Mesenchymal stem cell (in vitro differentiated cells and primary cell): ENCODE data around the gene NID1.

ENCODE experiments used
- DNase-seq: peaks from one replicate; pipeline ENCODE4 v3.0.0-alpha.2; 2013
- H2AFZ ChIP-seq: one replicate; pipeline ENCODE4 v1.6.1; 2013; ENCODE audit warnings: low read depth, mild to moderate bottlenecking, control low read depth, inconsistent platforms, low read length, moderate library complexity
- H2AK5ac ChIP-seq: 2 replicates; pipeline ENCODE4 v1.6.1; 2013; ENCODE audit warnings: low read length, moderate library complexity, mild to moderate bottlenecking, inconsistent platforms; ENCODE audit not compliant: severe bottlenecking
- H2BK120ac ChIP-seq: one replicate; pipeline ENCODE4 v1.6.1; 2013; ENCODE audit warnings: low read depth, mild to moderate bottlenecking, inconsistent platforms, low read length, moderate library complexity
- H2BK12ac ChIP-seq, 2 experiments: one replicate each; pipeline ENCODE4 v1.6.1; 2013; ENCODE audit warnings: inconsistent platforms in 2 of 2, low read length in 2 of 2, mild to moderate bottlenecking in 2 of 2, moderate library complexity in 2 of 2, control low read depth in 1 of 2
- H2BK15ac ChIP-seq: one replicate; pipeline ENCODE4 v1.6.1; 2013; ENCODE audit warnings: mild to moderate bottlenecking, low read depth, inconsistent platforms; ENCODE audit not compliant: poor library complexity, severe bottlenecking
- H2BK5ac ChIP-seq: 2 replicates; pipeline ENCODE4 v1.6.1; 2013; ENCODE audit warnings: low read depth, mild to moderate bottlenecking, low read length, control low read depth, inconsistent platforms; ENCODE audit not compliant: poor library complexity, severe bottlenecking
- H3K14ac ChIP-seq, 2 experiments: one replicate each; pipeline ENCODE4 v1.6.1; 2013; ENCODE audit warnings: inconsistent platforms in 2 of 2, low read length in 2 of 2, control low read depth in 1 of 2, mild to moderate bottlenecking in 1 of 2, moderate library complexity in 1 of 2
- H3K18ac ChIP-seq, 2 experiments: one replicate each; pipeline ENCODE4 v1.6.1; 2013; ENCODE audit warnings: inconsistent platforms in 2 of 2, low read length in 2 of 2, control low read depth in 1 of 2, low read depth in 1 of 2, mild to moderate bottlenecking in 1 of 2
- H3K23ac ChIP-seq, 2 experiments: one replicate each; pipeline ENCODE4 v1.6.1; 2013; ENCODE audit warnings: inconsistent platforms in 2 of 2, low read length in 2 of 2, mild to moderate bottlenecking in 2 of 2, moderate library complexity in 2 of 2, control low read depth in 1 of 2
- H3K27ac ChIP-seq: 2 replicates; pipeline ENCODE4 v1.5.1; 2013; ENCODE audit warnings: mild to moderate bottlenecking, moderate library complexity, low read length, control low read depth, inconsistent platforms; ENCODE audit not compliant: poor library complexity, severe bottlenecking
- H3K27me3 ChIP-seq, 2 experiments: 2 replicates each; pipeline versions ENCODE4 v1.6.1 to v1.7.0; 2013; ENCODE audit warnings: low read length in 2 of 2, mild to moderate bottlenecking in 2 of 2, moderate library complexity in 2 of 2, control low read depth in 1 of 2, inconsistent platforms in 1 of 2; ENCODE audit not compliant: control insufficient read depth in 1 of 2, insufficient read depth in 1 of 2
- H3K36me3 ChIP-seq, 2 experiments: 2 replicates each; pipeline versions ENCODE4 v1.6.1 to v1.7.0; 2013; ENCODE audit warnings: low read length in 2 of 2, control low read depth in 1 of 2, inconsistent platforms in 1 of 2, low read depth in 1 of 2, mild to moderate bottlenecking in 1 of 2; ENCODE audit not compliant: insufficient read depth in 2 of 2, control insufficient read depth in 1 of 2
- H3K4ac ChIP-seq, 2 experiments: one replicate each; pipeline ENCODE4 v1.6.1; 2013; ENCODE audit warnings: inconsistent platforms in 2 of 2, low read length in 2 of 2, mild to moderate bottlenecking in 2 of 2, moderate library complexity in 2 of 2, control low read depth in 1 of 2, low read depth in 1 of 2
- H3K4me1 ChIP-seq: 2 replicates; pipeline ENCODE4 v1.6.1; 2013; ENCODE audit warnings: low read depth, low read length, control low read depth; ENCODE audit not compliant: control insufficient read depth, insufficient read depth
- H3K4me2 ChIP-seq: 2 replicates; pipeline ENCODE4 v1.6.1; 2013; ENCODE audit warnings: low read length, mild to moderate bottlenecking, inconsistent platforms; ENCODE audit not compliant: poor library complexity, severe bottlenecking
- H3K4me3 ChIP-seq, 2 experiments: 2 replicates each; pipeline versions ENCODE4 v1.5.1 to v1.7.0; 2013; ENCODE audit warnings: low read length in 2 of 2, mild to moderate bottlenecking in 2 of 2, control low read depth in 1 of 2, low read depth in 1 of 2; ENCODE audit not compliant: insufficient read depth in 1 of 2
- H3K79me1 ChIP-seq: replicated peaks from 2 replicates; pipeline ENCODE4 v1.6.1; 2013; ENCODE audit warnings: mild to moderate bottlenecking, control low read depth, low read length, inconsistent platforms; ENCODE audit not compliant: poor library complexity, severe bottlenecking
- H3K9ac ChIP-seq: 2 replicates; pipeline ENCODE4 v1.7.0; 2013; ENCODE audit warnings: mild to moderate bottlenecking, low read length, moderate library complexity
- H3K9me3 ChIP-seq: 2 replicates; pipeline ENCODE4 v1.7.0; 2013; ENCODE audit warnings: mild to moderate bottlenecking, low read length; ENCODE audit not compliant: control insufficient read depth
- H4K8ac ChIP-seq: one replicate; pipeline ENCODE4 v1.6.1; 2013; ENCODE audit warnings: inconsistent platforms, mild to moderate bottlenecking, low read length, moderate library complexity
- H4K91ac ChIP-seq: one replicate; pipeline ENCODE4 v1.6.1; 2013; ENCODE audit warnings: mild to moderate bottlenecking, low read length, inconsistent platforms
- WGBS: methylation state at CpG from one replicate; pipeline ENCODE4 v1.1.7; 2013; ENCODE audit warnings: mixed read lengths; 5-methylcytosine and 5-hydroxymethylcytosine counted together

Gene NID1

GRCh38 chr1:236107121-236107907 lies 42.4 kb upstream of the NID1 start:
- Histone ChIP-seq H2BK12ac (no peak overlapping the region), H3K14ac (no peak overlapping the region), H3K36me3 (no peaks in the 10 kb centered on the region), H2AFZ (no peak overlapping the region), H2AK5ac (no peak overlapping the region), H3K18ac (no peak overlapping the region), H3K79me1 (no peaks in the 10 kb centered on the region), H3K4ac (no peak overlapping the region), H3K27me3 (no peaks in the 10 kb centered on the region), H2BK5ac (no peak overlapping the region), H3K9ac (no peak overlapping the region), H3K4me1 (peaks cover 4% of the 10 kb centered on the region), H3K9me3 (no peaks in the 10 kb centered on the region), H3K4me3 (no peak overlapping the region), H3K27ac (no peak overlapping the region), H3K23ac (no peak overlapping the region), H4K8ac (no peak overlapping the region), H4K91ac (no peak overlapping the region), H3K4me2 (no peak overlapping the region), H2BK120ac (no peak overlapping the region), H2BK15ac (no peak overlapping the region)
- WGBS = 86% methylated on average over 9 of the region's 9 CpGs
- no peak for DNase-seq

GRCh38 chr1:236103646-236104218 lies 38.8 kb upstream of the NID1 start:
- DNase-seq = peak; percentile 54
- Histone ChIP-seq H3K14ac (no peak overlapping the region), H3K9ac (no peak overlapping the region), H3K27ac (no peak overlapping the region), H4K8ac (no peak overlapping the region), H3K9me3 (no peaks in the 10 kb centered on the region), H3K79me1 (no peaks in the 10 kb centered on the region), H2AK5ac (no peak overlapping the region), H3K4me1 (no peaks in the 10 kb centered on the region), H2BK15ac (no peak overlapping the region), H3K4me2 (no peak overlapping the region), H3K23ac (no peak overlapping the region), H3K36me3 (no peaks in the 10 kb centered on the region), H3K4ac (no peak overlapping the region), H2BK120ac (no peak overlapping the region), H2AFZ (no peak overlapping the region), H4K91ac (no peak overlapping the region), H3K18ac (no peak overlapping the region), H3K4me3 (no peak overlapping the region), H3K27me3 (peaks cover 9 to 25% of the 10 kb centered on the region in 2 experiments), H2BK12ac (no peak overlapping the region), H2BK5ac (no peak overlapping the region)
- 33% methylated on average over 13 of the region's 13 CpGs for WGBS

DNA sequence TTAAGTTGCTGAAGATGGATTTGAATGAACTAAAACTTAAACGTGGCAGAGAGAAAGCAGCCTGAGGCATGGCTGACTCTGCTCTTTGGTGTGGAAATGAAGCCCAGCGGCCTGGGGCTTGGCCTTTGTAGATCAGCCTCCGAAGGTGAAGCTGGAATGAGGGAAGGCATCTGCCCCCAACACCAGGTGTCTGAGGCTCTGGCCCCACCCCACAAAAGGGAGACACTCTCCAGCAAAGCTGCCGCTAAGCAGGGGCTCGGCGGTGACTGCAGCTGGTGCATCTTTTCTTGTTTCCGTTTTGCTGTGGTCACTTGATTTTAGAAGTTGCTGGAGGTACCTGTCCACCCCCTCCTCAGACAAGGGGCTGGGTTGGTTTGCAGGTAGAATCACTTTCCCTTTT lies 38.2 kb upstream of the NID1 start:
- H4K8ac ChIP-seq = no peak overlapping the region
- peaks cover 9 to 25% of the 10 kb centered on the region in 2 experiments for H3K27me3 ChIP-seq
- H3K4me3 ChIP-seq = no peak overlapping the region
- H2BK12ac ChIP-seq = no peak overlapping the region
- no peak overlapping the region for H2AK5ac ChIP-seq
- no peak for DNase-seq
- no peak overlapping the region for H2AFZ ChIP-seq
- no peaks in the 10 kb centered on the region for H3K9me3 ChIP-seq
- H3K27ac ChIP-seq = no peak overlapping the region
- no peak overlapping the region for H2BK15ac ChIP-seq
- H3K4ac ChIP-seq = no peak overlapping the region
- H3K79me1 ChIP-seq = no peaks in the 10 kb centered on the region
- no peak overlapping the region for H3K9ac ChIP-seq
- H3K23ac ChIP-seq = no peak overlapping the region
- no peak overlapping the region for H3K18ac ChIP-seq
- H3K4me2 ChIP-seq = no peak overlapping the region
- WGBS = 40% methylated on average over 7 of the region's 7 CpGs
- H3K4me1 ChIP-seq = no peaks in the 10 kb centered on the region
- H3K36me3 ChIP-seq = no peaks in the 10 kb centered on the region
- no peak overlapping the region for H3K14ac ChIP-seq
- no peak overlapping the region for H2BK120ac ChIP-seq
- H2BK5ac ChIP-seq = no peak overlapping the region
- no peak overlapping the region for H4K91ac ChIP-seq

DNA sequence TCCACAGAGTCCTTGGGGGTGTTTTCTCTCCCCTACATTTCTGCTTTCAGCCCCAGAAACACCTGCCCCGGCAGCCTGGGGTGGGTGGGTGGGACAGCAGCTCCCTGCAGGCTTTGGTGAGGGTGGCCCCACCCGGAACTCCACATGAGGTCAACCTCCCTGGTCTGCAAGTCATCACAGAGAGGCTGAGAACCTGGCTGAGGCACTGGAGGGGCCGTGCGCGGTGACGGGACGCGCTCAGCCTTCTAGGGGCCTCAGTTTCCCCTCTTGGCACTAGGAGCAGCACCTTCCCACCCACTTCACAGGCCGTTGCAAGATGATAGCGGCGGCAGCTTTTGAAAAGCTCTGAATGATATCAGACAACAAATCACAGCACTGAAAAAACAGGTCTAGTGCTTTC lies 37.7 kb upstream of the NID1 start:
- H3K27me3 ChIP-seq = peaks cover 9 to 25% of the 10 kb centered on the region in 2 experiments
- H2BK5ac ChIP-seq = no peak overlapping the region
- H3K9ac ChIP-seq = no peak overlapping the region
- no peak overlapping the region for H3K14ac ChIP-seq
- no peak overlapping the region for H3K27ac ChIP-seq
- H3K4me1 ChIP-seq = no peaks in the 10 kb centered on the region
- no peak overlapping the region for H2AFZ ChIP-seq
- no peak overlapping the region for H2BK15ac ChIP-seq
- H3K79me1 ChIP-seq = no peaks in the 10 kb centered on the region
- no peak overlapping the region for H3K4me3 ChIP-seq
- H4K91ac ChIP-seq = no peak overlapping the region
- WGBS = 74% methylated on average over 9 of the region's 11 CpGs
- H4K8ac ChIP-seq = no peak overlapping the region
- no peak overlapping the region for H3K23ac ChIP-seq
- H3K18ac ChIP-seq = no peak overlapping the region
- H2AK5ac ChIP-seq = no peak overlapping the region
- H3K9me3 ChIP-seq = no peaks in the 10 kb centered on the region
- no peak overlapping the region for H3K4ac ChIP-seq
- no peak overlapping the region for H2BK12ac ChIP-seq
- no peak overlapping the region for H2BK120ac ChIP-seq
- no peaks in the 10 kb centered on the region for H3K36me3 ChIP-seq
- no peak overlapping the region for H3K4me2 ChIP-seq
- DNase-seq = no peak
